ENCODE data around the gene FRZB.

Gene FRZB

GRCh38 chr2:182834293-182834692, 32.1 kb downstream of the FRZB start:
- DNase-seq (ENCODE audit: low spot score): no peak

- no peak for DNase-seq (ENCODE audit: low spot score)
Measured at GRCh38 chr2:182833084-182833854, 33.2 kb downstream of the FRZB start.

GRCh38 chr2:182831921-182832320, 34.5 kb downstream of the FRZB start:
- DNase-seq (ENCODE audit: low spot score): no peak

- DNase-seq (ENCODE audit: low spot score): no peak
Measured at GRCh38 chr2:182831101-182831500, 35.3 kb downstream of the FRZB start.

GRCh38 chr2:182827182-182827879, 39.1 kb downstream of the FRZB start:
- no peak for DNase-seq (ENCODE audit: low spot score)

- DNase-seq (ENCODE audit: low spot score): no peak
Measured at GRCh38 chr2:182826496-182826895, 39.9 kb downstream of the FRZB start.

- no peak for DNase-seq (ENCODE audit: low spot score)
Measured at GRCh38 chr2:182826064-182826463, 40.4 kb downstream of the FRZB start.

GRCh38 chr2:182824767-182825158, 41.7 kb downstream of the FRZB start:
- no peak for DNase-seq (ENCODE audit: low spot score)

GRCh38 chr2:182824056-182824766, 42.2 kb downstream of the FRZB start:
- DNase-seq (ENCODE audit: low spot score): no peak

- DNase-seq (ENCODE audit: low spot score): no peak
Measured at GRCh38 chr2:182822733-182823132, 43.7 kb downstream of the FRZB start.

GRCh38 chr2:182821182-182821581, 45.3 kb downstream of the FRZB start:
- no peak for DNase-seq (ENCODE audit: low spot score)

- no peak for DNase-seq (ENCODE audit: low spot score)
Measured at GRCh38 chr2:182819412-182819811, 47.0 kb downstream of the FRZB start.

GRCh38 chr2:182818925-182819324, 47.5 kb downstream of the FRZB start:
- DNase-seq (ENCODE audit: low spot score): no peak

GRCh38 chr2:182818501-182818900, 47.9 kb downstream of the FRZB start:
- DNase-seq (ENCODE audit: low spot score): no peak

GRCh38 chr2:182817558-182817957, 48.9 kb downstream of the FRZB start:
- no peak for DNase-seq (ENCODE audit: low spot score)

GRCh38 chr2:182816866-182817265, 49.6 kb downstream of the FRZB start:
- DNase-seq (ENCODE audit: low spot score): no peak

- DNase-seq (ENCODE audit: low spot score): no peak
Measured at GRCh38 chr2:182814804-182815203, 51.6 kb downstream of the FRZB start.

- no peak for DNase-seq (ENCODE audit: low spot score)
Measured at GRCh38 chr2:182814380-182814779, 52.1 kb downstream of the FRZB start.

GRCh38 chr2:182810087-182810486, 56.4 kb downstream of the FRZB start:
- no peak for DNase-seq (ENCODE audit: low spot score)

- no peak for DNase-seq (ENCODE audit: low spot score)
Measured at GRCh38 chr2:182807319-182807718, 59.1 kb downstream of the FRZB start.

GRCh38 chr2:182804128-182804527, 62.3 kb downstream of the FRZB start:
- no peak for DNase-seq (ENCODE audit: low spot score)

GRCh38 chr2:182798736-182799135, 67.7 kb downstream of the FRZB start:
- DNase-seq (ENCODE audit: low spot score): no peak

- DNase-seq (ENCODE audit: low spot score): no peak
Measured at GRCh38 chr2:182792441-182792840, 74.0 kb downstream of the FRZB start.

All from CD4-positive, alpha-beta T cell treated with Interleukin-15 for 4 hours (primary cell).